ENCODE data around the gene ZNF532.

Gene ZNF532

GRCh38 chr18:59009846-59010245, 145.2 kb downstream of the ZNF532 start:
- Mint-ChIP-seq H3K9me3 (peaks cover 13% of the 10 kb centered on the region), H3K27me3 (ENCODE audit: low read depth) (no peaks in the 10 kb centered on the region), H3K4me3 (no peak overlapping the region), H3K36me3 (ENCODE audit: low read depth) (no peaks in the 10 kb centered on the region), H3K4me1 (peaks cover 18% of the 10 kb centered on the region), H3K27ac (no peak overlapping the region)
- no peak for TF ChIP-seq CTCF (IDR thresholded peaks at IDR 0.05; ENCODE audit: unreplicated experiment in 3 of 3)

GRCh38 chr18:59011289-59011688, 146.6 kb downstream of the ZNF532 start:
- H3K27ac Mint-ChIP-seq: no peak overlapping the region
- H3K27me3 Mint-ChIP-seq (ENCODE audit: low read depth): no peaks in the 10 kb centered on the region
- TF ChIP-seq CTCF (IDR thresholded peaks at IDR 0.05; ENCODE audit: unreplicated experiment in 3 of 3): no peak
- peaks cover 17% of the 10 kb centered on the region for H3K9me3 Mint-ChIP-seq
- peaks cover 11% of the 10 kb centered on the region for H3K4me1 Mint-ChIP-seq
- no peaks in the 10 kb centered on the region for H3K36me3 Mint-ChIP-seq (ENCODE audit: low read depth)
- H3K4me3 Mint-ChIP-seq: no peak overlapping the region

GRCh38 chr18:59011786-59012185, 147.1 kb downstream of the ZNF532 start:
- Mint-ChIP-seq H3K27ac (no peak overlapping the region), H3K4me1 (peaks cover 11% of the 10 kb centered on the region), H3K9me3 (peaks cover 16% of the 10 kb centered on the region), H3K27me3 (ENCODE audit: low read depth) (no peaks in the 10 kb centered on the region), H3K4me3 (no peak overlapping the region), H3K36me3 (ENCODE audit: low read depth) (no peaks in the 10 kb centered on the region)
- TF ChIP-seq CTCF (IDR thresholded peaks at IDR 0.05; ENCODE audit: unreplicated experiment in 3 of 3): no peak

- Mint-ChIP-seq H3K27ac (peak overlapping the region in 1 of 3 experiments; percentile 13), H3K36me3 (ENCODE audit: low read depth) (peaks cover 4% of the 10 kb centered on the region), H3K4me3 (no peak overlapping the region), H3K9me3 (peaks cover 21% of the 10 kb centered on the region), H3K27me3 (ENCODE audit: low read depth) (no peaks in the 10 kb centered on the region), H3K4me1 (peaks cover 11% of the 10 kb centered on the region)
- TF ChIP-seq CTCF (IDR thresholded peaks at IDR 0.05; ENCODE audit: unreplicated experiment in 3 of 3): no peak
These were observed 148.4 kb downstream of the ZNF532 start for GRCh38 chr18:59012815-59013705.

- Mint-ChIP-seq H3K4me3 (no peak overlapping the region), H3K9me3 (peaks cover 25% of the 10 kb centered on the region), H3K4me1 (peaks cover 6% of the 10 kb centered on the region), H3K27ac (no peak overlapping the region), H3K27me3 (ENCODE audit: low read depth) (no peaks in the 10 kb centered on the region), H3K36me3 (ENCODE audit: low read depth) (peaks cover 7% of the 10 kb centered on the region)
- no peak for TF ChIP-seq CTCF (IDR thresholded peaks at IDR 0.05; ENCODE audit: unreplicated experiment in 3 of 3)
These were observed 149.1 kb downstream of the ZNF532 start for GRCh38 chr18:59013744-59014143.

All from nephron (organoid).